WTC11 (cell line): Measurements from ENCODE around the gene POLR2C. TPM values are rescaled to one million over a fixed set of nuclear protein-coding genes. Genes with fewer than 3 reads are reported as not detected.

Experiments used
- ATAC-seq: fragments of 200-7000 bp; cut with Tn5 transposase; 2 replicates; pipeline ENCODE4 v1.10.0; 2021; ENCODE audit warnings: mild to moderate bottlenecking, moderate library complexity
- CTCF ChIA-PET: fragments of 300-600 bp; sonication (Branson Sonifier 250); formaldehyde crosslinking; loops from one replicate; lab custom pipeline; 2021; ENCODE audit warnings: antibody characterized with exemption; lab: Charles Lee
- POLR2A ChIA-PET: fragments of 350-600 bp; sonication (Branson Sonifier 250); formaldehyde crosslinking; loops from one replicate; lab custom pipeline; 2021; ENCODE audit warnings: antibody characterized with exemption; lab: Charles Lee
- DNase-seq: peaks from one replicate; pipeline ENCODE4 v3.0.0; 2021; ENCODE audit warnings: low spot score
- H3K27ac Mint-ChIP-seq: 2 replicates; pipeline ENCODE4 v1.8.0; 2021; ENCODE audit warnings: mixed read lengths
- H3K27me3 Mint-ChIP-seq: 2 replicates; pipeline ENCODE4 v1.8.0; 2021; ENCODE audit warnings: low read depth, mild to moderate bottlenecking, moderate library complexity, mixed read lengths
- H3K36me3 Mint-ChIP-seq: 2 replicates; pipeline ENCODE4 v1.8.0; 2021; ENCODE audit warnings: mixed read lengths
- H3K4me1 Mint-ChIP-seq: 2 replicates; pipeline ENCODE4 v1.8.0; 2022; ENCODE audit warnings: mixed read lengths
- H3K4me3 Mint-ChIP-seq: 2 replicates; pipeline ENCODE4 v1.8.0; 2021; ENCODE audit warnings: mild to moderate bottlenecking, moderate library complexity, mixed read lengths
- H3K9me3 Mint-ChIP-seq: 2 replicates; pipeline ENCODE4 v1.8.0; 2021; ENCODE audit warnings: mixed read lengths
- CREB1 ChIP-seq: sonication (generic); formaldehyde crosslinking; IDR thresholded peaks from 2 replicates; pipeline ENCODE4 v1.8.0; 2023; ENCODE audit warnings: mild to moderate bottlenecking, missing genetic modification reagents
- CTCF ChIP-seq: fragments of 200-600 bp; IDR thresholded peaks from 2 replicates; pipeline ENCODE4 v1.8.0; 2022; ENCODE audit warnings: antibody characterized with exemption
- ESRRA ChIP-seq: sonication (generic); formaldehyde crosslinking; IDR thresholded peaks from 2 replicates; pipeline ENCODE4 v1.8.1; 2022; ENCODE audit warnings: mild to moderate bottlenecking, missing genetic modification reagents, borderline replicate concordance
- GTF2I ChIP-seq: fragments of 250-450 bp; sonication (Bioruptor Pico); conservative IDR thresholded peaks from 2 replicates; pipeline ENCODE4 v1.4.0; 2021; ENCODE audit warnings: mild to moderate bottlenecking
- IRF1 ChIP-seq: sonication (generic); formaldehyde crosslinking; IDR thresholded peaks from 2 replicates; pipeline ENCODE4 v1.8.0; 2023; ENCODE audit warnings: missing genetic modification reagents
- IRF2 ChIP-seq: sonication (generic); formaldehyde crosslinking; IDR thresholded peaks from 2 replicates; pipeline ENCODE4 v1.8.0; 2022; ENCODE audit warnings: low read depth, missing genetic modification reagents, borderline replicate concordance
- JAZF1 ChIP-seq: fragments of 250-450 bp; sonication (Bioruptor Pico); IDR thresholded peaks from 2 replicates; pipeline ENCODE4 v1.9.0; 2021; ENCODE audit warnings: moderate library complexity, mild to moderate bottlenecking, inconsistent platforms
- NFYB ChIP-seq: sonication (generic); formaldehyde crosslinking; conservative IDR thresholded peaks from 2 replicates; pipeline ENCODE4 v1.8.0; 2022; ENCODE audit warnings: low read depth, missing genetic modification reagents
- RORB ChIP-seq: fragments of 250-450 bp; sonication (Bioruptor Pico); IDR thresholded peaks from 2 replicates; pipeline ENCODE4 v1.9.0; 2021; ENCODE audit warnings: mild to moderate bottlenecking
- SMAD3 ChIP-seq: sonication (generic); formaldehyde crosslinking; IDR thresholded peaks from 2 replicates; pipeline ENCODE4 v1.8.0; 2022; ENCODE audit warnings: missing genetic modification reagents, mild to moderate bottlenecking, borderline replicate concordance
- SMAD4 ChIP-seq: sonication (generic); formaldehyde crosslinking; IDR thresholded peaks from 2 replicates; pipeline ENCODE4 v1.8.0; 2022; ENCODE audit warnings: mild to moderate bottlenecking, missing genetic modification reagents
- SP1 ChIP-seq: sonication (generic); formaldehyde crosslinking; conservative IDR thresholded peaks from 2 replicates; pipeline ENCODE4 v1.8.1; 2022; ENCODE audit warnings: missing genetic modification reagents
- STAT6 ChIP-seq: sonication (generic); formaldehyde crosslinking; conservative IDR thresholded peaks from 2 replicates; pipeline ENCODE4 v1.8.1; 2023; ENCODE audit warnings: mild to moderate bottlenecking, low read depth, missing genetic modification reagents, moderate library complexity
- TEAD1 ChIP-seq: sonication (generic); formaldehyde crosslinking; IDR thresholded peaks from 2 replicates; pipeline ENCODE4 v1.8.0; 2022; ENCODE audit warnings: mild to moderate bottlenecking, missing genetic modification reagents
- ZNF396 ChIP-seq: fragments of 250-450 bp; sonication (Bioruptor Pico); IDR thresholded peaks from 2 replicates; pipeline ENCODE4 v1.8.0; 2021; ENCODE audit warnings: mild to moderate bottlenecking, moderate library complexity, borderline replicate concordance
- ZNF416 ChIP-seq: fragments of 250-450 bp; sonication (Bioruptor Pico); IDR thresholded peaks from 2 replicates; pipeline ENCODE4 v1.9.0; 2021; ENCODE audit warnings: mild to moderate bottlenecking, inconsistent platforms
- ZNF512 ChIP-seq: sonication (generic); formaldehyde crosslinking; IDR thresholded peaks from 2 replicates; pipeline ENCODE4 v1.8.1; 2022; ENCODE audit warnings: missing genetic modification reagents, borderline replicate concordance
- ZNF532 ChIP-seq: fragments of 250-450 bp; sonication (Bioruptor Pico); IDR thresholded peaks from 2 replicates; pipeline ENCODE4 v1.9.0; 2021; ENCODE audit warnings: mild to moderate bottlenecking, borderline replicate concordance
- total RNA-seq: library from RNA; stranded (reverse); gene quantifications from 3 replicates; pipeline ENCODE4 v1.2.3, GENCODE V29; 2021
- TF ChIP-seq, protein P1 (sequence below): sonication (generic); formaldehyde crosslinking; IDR thresholded peaks from 2 replicates; pipeline ENCODE4 v1.8.1; 2023; ENCODE audit warnings: mild to moderate bottlenecking, missing genetic modification reagents

POLR2C gene
- total RNA-seq, 1 experiment from 2014 or later = 75.4 TPM

GRCh38 chr16:57478396-57479204, 16.1 kb downstream of the POLR2C start:
- POLR2A ChIA-PET = no interaction called here
- H3K4me1 Mint-ChIP-seq = peaks cover 53% of the 10 kb centered on the region
- DNase-seq (no peak), ATAC-seq (no peak)
- peak overlapping the region; percentile 82 for H3K4me3 Mint-ChIP-seq
- CTCF ChIA-PET = interaction anchor here (1.0 to 8.2 kb wide), 10 partner anchors 16 to 178 kb away, joined by 3 to 80 read pairs (median 6); partner anchors contain the start of genes CIAPIN1, COQ9 and POLR2C
- H3K9me3 Mint-ChIP-seq = no peaks in the 10 kb centered on the region
- H3K36me3 Mint-ChIP-seq = 0 out of 2 replicates have a peak, but pooled peaks cover 2% of the 10 kb centered on the region
- H3K27me3 Mint-ChIP-seq = peaks cover 6% of the 10 kb centered on the region
- no peak overlapping the region for H3K27ac Mint-ChIP-seq
- no peak for TF ChIP-seq ZNF396 (CRISPR knock-in tag)
- TF ChIP-seq CREB1 = no peak
- TF ChIP-seq IRF1 (CRISPR knock-in tag) = no peak
- no peak for TF ChIP-seq TEAD1 (CRISPR knock-in tag)
- no peak for TF ChIP-seq JAZF1
- TF ChIP-seq CTCF = no peak
- no peak for TF ChIP-seq ESRRA (CRISPR knock-in tag)
- TF ChIP-seq SMAD4 (CRISPR knock-in tag) = no peak
- no peak for TF ChIP-seq ZNF416 (CRISPR knock-in tag)
- TF ChIP-seq ZNF532 = no peak
- no peak for TF ChIP-seq GTF2I (CRISPR knock-in tag)
- no peak for TF ChIP-seq RORB (CRISPR knock-in tag)
- TF ChIP-seq IRF2 (CRISPR knock-in tag) = no peak

GRCh38 chr16:57479205-57479975, 16.9 kb downstream of the POLR2C start:
- no peaks in the 10 kb centered on the region for H3K9me3 Mint-ChIP-seq
- 0 out of 2 replicates have a peak, but pooled peaks cover 2% of the 10 kb centered on the region for H3K36me3 Mint-ChIP-seq
- ChIA-PET POLR2A (interaction anchor here (0.9 kb wide), 1 partner anchor 13 kb away, joined by 3 read pairs; no protein-coding TSS in a partner anchor), CTCF (interaction anchor here (0.9 to 4.8 kb wide), 10 partner anchors 8 to 179 kb away, joined by 3 to 26 read pairs (median 5); partner anchors contain the start of genes CIAPIN1, COQ9 and POLR2C)
- DNase-seq (peak; percentile 75), ATAC-seq (peak; percentile 43)
- H3K4me1 Mint-ChIP-seq = peaks cover 53% of the 10 kb centered on the region
- H3K4me3 Mint-ChIP-seq = peak overlapping the region; percentile 82
- H3K27ac Mint-ChIP-seq = no peak overlapping the region
- peaks cover 6% of the 10 kb centered on the region for H3K27me3 Mint-ChIP-seq
- TF ChIP-seq GTF2I (CRISPR knock-in tag) (no peak), SMAD3 (CRISPR knock-in tag) (no peak), SP1 (CRISPR knock-in tag) (peak; percentile 73), ZNF512 (CRISPR knock-in tag) (no peak), NFYB (no peak), STAT6 (CRISPR knock-in tag) (no peak)
- TF ChIP-seq, protein P1, sequence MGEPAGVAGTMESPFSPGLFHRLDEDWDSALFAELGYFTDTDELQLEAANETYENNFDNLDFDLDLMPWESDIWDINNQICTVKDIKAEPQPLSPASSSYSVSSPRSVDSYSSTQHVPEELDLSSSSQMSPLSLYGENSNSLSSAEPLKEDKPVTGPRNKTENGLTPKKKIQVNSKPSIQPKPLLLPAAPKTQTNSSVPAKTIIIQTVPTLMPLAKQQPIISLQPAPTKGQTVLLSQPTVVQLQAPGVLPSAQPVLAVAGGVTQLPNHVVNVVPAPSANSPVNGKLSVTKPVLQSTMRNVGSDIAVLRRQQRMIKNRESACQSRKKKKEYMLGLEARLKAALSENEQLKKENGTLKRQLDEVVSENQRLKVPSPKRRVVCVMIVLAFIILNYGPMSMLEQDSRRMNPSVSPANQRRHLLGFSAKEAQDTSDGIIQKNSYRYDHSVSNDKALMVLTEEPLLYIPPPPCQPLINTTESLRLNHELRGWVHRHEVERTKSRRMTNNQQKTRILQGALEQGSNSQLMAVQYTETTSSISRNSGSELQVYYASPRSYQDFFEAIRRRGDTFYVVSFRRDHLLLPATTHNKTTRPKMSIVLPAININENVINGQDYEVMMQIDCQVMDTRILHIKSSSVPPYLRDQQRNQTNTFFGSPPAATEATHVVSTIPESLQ (CRISPR knock-in tag) = no peak
